NCI-H524 treated with DMSO at 0.1 percent for 48 hours (cell line): ENCODE data around the gene PRSS22.
"Not testable (repeated sequence)": the region's sequence is repeated elsewhere in the genome, so short reads cannot be mapped to it uniquely, and the experiment has no call there.

Source experiments
- DNase-seq: peaks from one replicate; lab custom pipeline; 2025; lab: John Stamatoyannopoulos, UW

PRSS22 gene

DNA sequence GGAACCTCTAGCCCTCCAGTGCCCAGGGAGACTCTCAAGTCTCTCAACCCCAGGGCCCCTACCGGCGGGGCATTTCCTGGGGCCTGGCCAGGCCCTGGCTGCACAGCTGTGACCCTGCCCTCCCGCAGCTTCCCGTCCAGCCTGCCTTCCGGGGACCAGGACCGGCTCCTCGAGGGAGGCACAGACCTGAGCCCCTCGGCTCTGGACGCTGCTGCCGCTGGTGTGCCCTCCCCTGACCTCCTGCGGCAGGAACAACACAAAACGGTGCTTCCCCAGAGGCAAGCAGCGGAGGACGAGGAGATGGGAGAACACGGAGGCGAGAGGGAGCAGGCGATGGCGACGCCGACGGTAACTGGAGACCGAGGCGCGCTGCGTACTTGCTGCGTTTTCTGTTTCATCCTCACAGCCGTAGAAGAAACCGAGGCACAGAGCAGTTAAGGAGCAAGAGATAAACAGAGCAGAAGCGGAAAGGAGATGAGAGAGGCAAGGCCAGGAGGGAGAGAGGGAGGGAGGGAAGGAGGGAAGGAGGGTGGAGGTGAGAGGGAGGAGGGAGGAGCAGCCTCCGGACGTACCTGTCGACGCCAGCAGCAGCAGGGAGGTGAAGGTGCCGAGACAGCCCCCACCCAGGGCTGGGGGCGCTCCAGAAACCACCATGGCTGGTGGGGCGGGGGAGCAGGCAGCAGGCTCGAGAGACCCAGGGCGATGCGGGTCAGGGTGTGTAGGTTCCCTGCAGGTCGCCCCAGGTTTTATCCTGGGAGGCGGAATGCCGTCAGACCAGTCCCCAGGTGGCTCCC, at the start of gene PRSS22:
Gene PRSS22, minus strand, starts transcription at position 720 of the 794 bp plus-strand sequence. Its CDS starts 66 bp downstream, at position 654.
- DNase-seq, result no peak

DNA sequence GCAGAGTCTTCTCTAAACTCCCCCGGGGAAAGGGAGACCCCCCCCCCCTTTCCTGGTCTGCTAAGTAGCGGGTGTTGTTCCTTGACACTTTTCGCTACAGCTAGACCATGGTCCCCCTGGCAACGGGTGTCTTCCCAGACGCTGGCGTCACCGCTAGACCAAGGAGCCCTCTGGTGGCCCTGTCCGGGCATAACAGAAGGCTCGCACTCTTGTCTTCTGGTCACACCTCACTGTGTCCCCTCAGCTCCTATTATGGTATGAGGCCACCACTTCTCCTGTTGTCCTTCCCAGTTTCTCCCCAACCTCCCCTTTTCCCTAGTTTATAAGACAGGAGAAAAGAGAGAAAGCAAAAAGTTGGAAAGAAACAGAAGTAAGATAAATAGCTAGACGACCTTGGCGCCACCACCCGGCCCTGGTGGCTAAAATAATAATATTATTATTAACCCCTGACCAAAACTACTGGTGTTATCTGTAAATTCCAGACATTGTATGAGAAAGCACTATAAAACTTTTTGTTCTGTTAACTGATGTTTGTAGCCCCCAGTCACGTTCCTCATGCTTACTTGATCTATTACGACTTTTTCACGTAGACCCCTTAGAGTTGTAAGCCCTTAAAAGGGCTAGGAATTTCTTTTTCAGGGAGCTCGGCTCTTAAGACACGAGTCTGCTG, 49.2 kb upstream of the PRSS22 start:
- DNase-seq, result not testable (repeated sequence)

- no peak for DNase-seq
Measured at GRCh38 chr16:2905988-2906387, 48.0 kb upstream of the PRSS22 start.

DNA sequence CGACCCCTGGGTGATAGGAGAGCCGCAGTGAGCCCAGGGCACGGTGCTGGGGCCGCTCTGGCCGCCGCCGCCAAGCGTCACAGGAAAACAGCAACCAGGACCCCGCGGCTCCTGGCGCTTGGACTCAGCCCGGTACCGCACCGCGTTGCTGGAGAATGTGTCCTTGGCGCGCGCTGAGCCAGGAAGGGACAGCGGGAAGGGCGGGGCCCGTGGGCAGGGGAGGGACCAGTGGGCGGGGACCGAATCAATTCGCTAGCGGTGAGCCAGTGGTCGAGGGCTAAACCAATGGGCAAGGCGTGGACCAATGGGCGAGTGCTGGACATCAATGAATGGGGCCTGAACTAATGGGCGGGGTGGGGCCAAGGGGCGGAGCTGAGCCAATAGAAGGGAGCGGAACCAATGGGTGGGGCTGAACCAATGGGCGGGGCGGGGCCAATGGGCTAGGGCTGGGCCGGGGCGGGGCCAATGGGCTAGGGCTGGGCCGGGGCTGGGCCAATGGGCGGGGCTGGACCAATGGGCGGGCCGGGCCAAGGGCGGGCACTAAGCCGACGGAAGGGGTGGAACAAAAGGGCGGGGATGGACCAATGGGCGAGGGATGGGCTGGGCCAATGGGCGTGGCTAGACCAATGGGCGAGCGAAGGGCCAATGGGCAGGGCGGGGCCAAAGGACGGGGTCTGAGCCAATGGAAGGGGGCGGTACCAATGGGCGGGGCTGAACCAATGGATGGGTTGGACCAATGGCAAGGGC, 47.4 kb upstream of the PRSS22 start:
- peak; percentile 94 for DNase-seq

GRCh38 chr16:2904922-2905240, 46.9 kb upstream of the PRSS22 start:
- no peak for DNase-seq

- DNase-seq, result peak; percentile 20
Measured at GRCh38 chr16:2904100-2904921, 46.3 kb upstream of the PRSS22 start.

- DNase-seq, result no peak
Measured at GRCh38 chr16:2902337-2903130, 44.6 kb upstream of the PRSS22 start.

DNA sequence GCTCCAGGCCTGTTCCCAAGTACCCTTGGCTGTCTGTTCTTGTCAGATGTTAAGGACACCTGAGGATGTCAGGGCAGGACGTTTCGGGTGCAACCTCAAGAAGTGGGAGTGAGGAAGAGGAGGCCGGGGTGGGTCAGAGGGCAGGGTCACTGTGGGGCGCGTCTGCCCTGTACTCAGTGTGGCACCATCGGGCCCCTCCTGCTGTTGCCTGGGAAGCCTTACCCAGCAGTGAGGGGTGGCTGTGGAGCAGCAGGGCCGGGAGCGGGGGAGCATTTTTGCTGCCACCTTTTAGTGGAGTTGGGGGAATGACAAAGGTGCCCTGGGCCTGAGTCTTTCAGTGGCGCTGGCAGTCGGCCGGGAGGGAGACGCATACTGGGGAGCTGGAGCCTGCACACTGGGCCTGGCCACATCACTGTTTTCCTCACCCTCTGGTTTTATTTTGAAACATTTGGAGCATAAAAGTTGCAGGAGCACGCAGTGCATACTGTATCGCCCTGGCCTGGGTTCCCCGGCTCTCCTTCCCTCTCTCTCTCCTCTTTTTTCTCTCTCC, 42.6 kb upstream of the PRSS22 start:
- no peak for DNase-seq

- DNase-seq, result no peak
Measured at GRCh38 chr16:2899564-2900072, 41.6 kb upstream of the PRSS22 start.

DNA sequence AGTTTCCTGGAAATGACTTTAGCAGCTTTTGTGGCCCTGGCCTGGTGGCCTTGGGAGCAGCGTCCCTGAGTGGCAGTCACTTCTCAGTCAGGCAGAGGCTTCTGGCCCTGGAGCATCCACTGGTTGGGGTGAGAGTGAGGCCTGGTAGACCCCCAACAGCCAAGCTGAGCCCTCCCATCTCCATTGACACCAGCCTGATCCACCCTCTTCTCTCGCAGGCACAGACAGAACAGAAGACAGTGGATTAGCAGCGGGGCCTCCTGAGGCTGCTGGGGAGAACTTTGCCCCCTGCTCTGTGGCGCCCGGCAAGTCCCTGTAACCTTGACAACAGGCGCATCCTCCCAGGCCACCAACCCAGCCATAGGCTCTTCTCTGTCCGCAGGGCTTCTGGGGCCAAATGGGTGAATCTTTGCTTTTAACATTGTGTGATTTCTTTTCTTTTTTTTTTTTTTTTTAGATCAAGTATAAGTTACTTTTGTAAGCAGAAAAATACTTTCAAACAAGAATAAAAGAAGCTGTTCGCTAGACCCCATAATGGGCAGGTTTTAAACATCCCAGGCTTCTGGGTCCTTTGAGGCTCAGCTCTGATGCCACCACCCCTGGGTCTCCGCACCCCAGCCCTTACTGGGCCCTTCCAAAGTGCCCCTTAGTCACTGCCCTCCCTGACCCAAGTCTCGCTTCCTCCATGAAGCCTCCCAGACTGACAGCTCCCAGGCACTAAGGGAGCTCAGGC, 41.0 kb upstream of the PRSS22 start:
- no peak for DNase-seq

GRCh38 chr16:2897110-2897509, 39.1 kb upstream of the PRSS22 start:
- no peak for DNase-seq

DNA sequence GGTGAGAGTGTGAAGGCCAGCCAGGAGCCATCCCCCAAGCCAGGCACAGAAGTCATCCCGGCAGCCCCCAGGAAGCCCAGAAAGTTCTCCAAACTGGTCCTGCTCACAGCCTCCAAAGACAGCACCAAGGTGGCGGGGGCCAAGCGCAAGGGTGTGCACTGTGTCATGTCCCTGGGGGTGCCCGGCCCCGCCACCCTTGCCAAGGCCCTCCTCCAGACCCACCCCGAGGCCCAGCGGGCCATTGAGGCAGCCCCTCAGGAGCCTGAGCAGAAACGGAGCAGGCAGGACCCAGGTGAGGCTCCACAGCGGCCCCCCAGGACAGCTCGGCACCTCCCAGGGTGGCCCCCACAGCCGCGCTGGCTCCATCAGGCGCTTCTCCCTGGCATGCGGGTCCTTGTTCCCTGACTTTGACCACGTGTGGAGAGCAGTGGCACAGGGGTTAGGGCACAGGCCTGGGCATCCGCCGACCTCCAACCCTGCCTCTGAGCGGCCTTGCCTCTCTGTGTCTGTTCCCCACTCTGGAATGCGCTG, 38.6 kb upstream of the PRSS22 start:
- no peak for DNase-seq

DNA sequence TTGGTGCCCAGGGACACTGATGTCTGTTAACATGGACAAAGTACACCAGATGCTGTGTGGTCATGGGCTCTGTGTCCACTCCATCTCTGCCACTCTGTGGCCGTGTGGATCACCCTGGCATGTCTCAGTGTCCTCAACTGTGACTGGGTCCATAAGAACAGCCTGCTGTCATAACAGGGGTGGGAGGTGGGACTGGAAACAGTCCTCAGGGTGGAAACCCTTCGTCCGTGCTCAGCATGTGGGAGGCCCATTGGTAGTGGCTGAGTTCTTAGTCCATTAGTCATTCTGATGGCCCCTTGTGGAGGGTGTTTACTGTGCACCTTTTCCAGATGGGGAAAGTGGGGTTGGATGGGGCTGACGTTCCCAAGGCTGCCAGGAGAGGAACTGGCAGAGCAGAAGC, 37.8 kb upstream of the PRSS22 start:
- DNase-seq, result no peak

- no peak for DNase-seq
Measured at GRCh38 chr16:2894231-2894630, 36.3 kb upstream of the PRSS22 start.

DNA sequence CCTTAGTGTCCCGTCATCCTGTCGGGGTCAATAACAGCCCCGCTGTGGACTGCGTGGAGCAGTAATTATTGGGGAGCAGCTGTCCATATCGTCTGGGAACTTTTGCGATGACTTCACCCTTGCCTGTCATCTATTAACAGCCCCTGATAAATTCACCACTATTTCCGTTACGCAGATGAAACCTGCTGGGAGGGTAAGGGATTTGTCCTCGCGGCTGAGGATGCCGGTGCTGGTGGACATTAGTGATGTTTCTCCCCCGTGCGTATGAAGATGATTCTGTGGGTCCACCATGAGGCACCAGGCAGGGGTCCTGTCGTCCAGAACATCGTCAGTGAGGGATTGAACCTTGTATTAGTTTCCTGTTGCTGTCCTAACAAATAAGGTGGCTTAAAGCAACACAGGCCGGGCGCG, 26.1 kb upstream of the PRSS22 start:
- DNase-seq, result no peak

- no peak for DNase-seq
Measured at GRCh38 chr16:2883458-2883908, 25.5 kb upstream of the PRSS22 start.

DNA sequence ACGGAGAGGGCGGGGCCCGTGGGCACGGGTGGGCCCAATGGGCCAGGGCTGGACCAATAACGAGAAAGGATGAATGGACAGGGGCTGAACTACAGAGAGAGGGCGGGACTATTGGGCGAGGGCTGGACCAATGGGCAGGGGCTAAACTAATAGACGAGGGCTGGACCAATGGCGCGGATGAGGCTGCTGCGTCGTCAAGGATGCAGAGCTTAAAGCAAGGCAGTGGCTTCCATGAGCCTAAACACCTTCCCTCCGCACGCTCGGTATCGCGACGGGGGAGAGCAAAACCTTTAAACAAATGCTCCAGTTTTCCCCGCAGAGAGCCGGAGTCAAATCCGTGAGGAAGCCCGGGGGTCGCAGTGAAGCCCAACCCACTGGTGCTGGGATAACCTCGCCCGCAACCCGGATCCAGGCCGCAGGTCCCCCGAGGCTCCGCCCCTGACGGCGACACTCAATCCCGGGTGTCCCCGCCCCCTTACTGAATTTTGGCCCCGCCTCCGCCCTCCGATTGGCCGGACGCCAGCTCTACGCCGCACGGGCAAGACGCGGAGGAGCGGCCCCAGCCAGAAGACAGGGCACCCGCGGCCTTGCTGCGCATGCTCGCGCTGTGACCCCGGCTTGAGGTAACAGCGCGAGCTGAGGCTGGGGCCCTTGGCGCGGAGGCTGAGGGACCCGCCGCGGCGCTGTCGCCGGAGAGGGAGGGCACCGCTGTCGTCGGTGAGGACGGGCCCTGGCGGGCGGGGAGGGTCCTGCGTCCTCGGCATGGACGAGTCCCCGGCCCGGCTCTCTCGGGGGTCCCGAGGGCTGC, 24.9 kb upstream of the PRSS22 start, which contains the start of gene FLYWCH2:
Gene FLYWCH2, plus strand, starts transcription at position 566 of the 808 bp plus-strand sequence. CDS start 13,235 bp downstream, outside the sequence.
- peak; percentile 96 for DNase-seq

- no peak for DNase-seq
Measured at GRCh38 chr16:2881783-2882649, 24.0 kb upstream of the PRSS22 start.
